GM21390 (cell line): ENCODE measurements around the gene OXNAD1.
"Not testable (repeated sequence)": the region's sequence is repeated elsewhere in the genome, so short reads cannot be mapped to it uniquely, and the experiment has no call there.

Source experiments
- ATAC-seq: cut with Tn5 transposase; IDR thresholded peaks from one replicate; pipeline ENCODE4 v1.9.1; 2021; ENCODE audit not compliant: unreplicated experiment

OXNAD1 gene

DNA sequence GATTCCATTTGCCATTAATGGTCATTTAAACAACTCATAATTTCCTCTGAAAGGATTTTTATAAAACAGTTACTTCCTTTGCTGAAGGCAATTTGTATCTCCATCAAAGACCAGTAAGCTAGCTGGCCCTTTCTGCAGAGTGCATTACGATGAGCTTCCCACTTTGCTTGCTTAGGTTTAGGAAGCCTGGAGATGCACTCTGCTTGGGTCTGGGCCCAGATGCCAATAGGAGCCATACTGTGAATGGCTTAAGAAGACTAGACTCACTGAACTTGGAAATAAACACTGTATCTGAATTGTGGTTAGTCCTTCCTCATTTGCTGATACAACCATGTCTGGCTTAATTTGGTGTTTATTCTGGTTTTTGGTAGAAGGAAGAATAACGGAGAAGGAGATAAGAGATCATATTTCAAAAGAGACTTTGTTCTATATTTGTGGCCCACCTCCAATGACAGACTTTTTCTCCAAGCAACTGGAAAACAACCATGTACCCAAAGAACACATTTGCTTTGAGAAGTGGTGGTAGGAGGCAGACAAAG is 38.1 kb downstream of the OXNAD1 start:
- no peak for ATAC-seq

DNA sequence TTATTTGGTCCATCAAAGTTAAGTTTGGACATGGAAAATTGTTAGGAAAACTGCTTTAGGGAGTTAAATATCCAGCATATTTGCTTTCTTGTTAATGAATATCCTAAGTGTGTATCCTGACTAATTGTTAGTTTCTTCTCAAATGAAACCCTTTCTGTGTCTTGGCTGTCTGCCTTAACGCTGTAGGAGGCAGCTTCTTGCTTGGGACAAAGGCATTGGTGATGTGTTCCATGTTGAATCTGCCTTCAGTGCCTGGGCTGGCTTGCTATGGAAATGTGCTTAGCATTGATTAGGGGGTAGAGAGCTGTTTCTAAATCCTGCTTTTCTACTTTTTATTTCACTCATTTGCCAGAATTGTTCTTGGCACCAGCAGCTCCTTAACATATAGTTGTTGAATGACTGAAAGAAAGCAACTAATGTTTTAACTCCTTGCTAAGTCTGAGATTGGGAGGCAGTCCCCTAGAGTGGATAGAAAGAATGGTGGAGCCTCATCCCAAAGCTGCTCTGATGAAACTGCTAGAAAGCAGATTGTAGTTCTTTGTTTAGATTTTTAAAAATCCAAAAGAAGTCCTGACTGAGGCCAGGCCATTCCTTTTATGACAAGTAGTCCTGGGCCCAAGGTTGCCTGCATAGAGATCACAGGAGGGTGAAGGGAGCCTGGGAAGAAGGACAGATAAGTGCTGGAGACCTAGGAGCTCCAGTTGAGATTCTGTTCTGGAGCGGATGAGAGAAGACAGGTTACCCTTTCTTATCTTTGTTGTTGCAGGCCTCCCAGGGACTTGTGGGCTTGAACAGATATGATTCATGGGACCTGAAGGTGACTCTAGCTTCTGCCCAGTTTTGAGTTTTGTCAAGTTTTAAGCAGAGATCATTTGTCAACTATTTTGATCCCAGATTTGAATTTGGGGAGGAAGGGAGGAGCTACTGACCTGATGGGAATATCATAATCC is 39.3 kb downstream of the OXNAD1 start:
- no peak for ATAC-seq

DNA sequence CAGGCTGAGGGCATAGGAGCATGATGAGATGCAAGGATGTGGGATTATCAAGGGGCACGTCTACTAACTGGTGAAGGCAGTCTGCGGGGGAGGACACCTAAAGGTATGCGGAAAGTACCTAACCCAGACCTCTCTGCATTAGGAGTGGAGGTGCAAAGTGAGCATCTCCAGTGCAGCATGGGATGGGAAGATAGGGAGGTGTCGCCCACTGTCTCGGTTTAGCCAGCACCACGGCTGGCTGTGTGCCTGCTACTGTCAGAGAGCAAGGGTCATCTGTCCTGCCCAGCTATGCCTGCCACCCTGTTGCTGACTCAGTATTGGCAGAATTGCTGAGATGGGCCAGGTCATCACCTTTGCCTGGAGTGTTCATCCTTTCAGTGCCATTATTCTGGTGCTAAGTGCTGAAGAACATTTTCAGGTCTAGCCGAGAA is 40.1 kb downstream of the OXNAD1 start:
- ATAC-seq = no peak

DNA sequence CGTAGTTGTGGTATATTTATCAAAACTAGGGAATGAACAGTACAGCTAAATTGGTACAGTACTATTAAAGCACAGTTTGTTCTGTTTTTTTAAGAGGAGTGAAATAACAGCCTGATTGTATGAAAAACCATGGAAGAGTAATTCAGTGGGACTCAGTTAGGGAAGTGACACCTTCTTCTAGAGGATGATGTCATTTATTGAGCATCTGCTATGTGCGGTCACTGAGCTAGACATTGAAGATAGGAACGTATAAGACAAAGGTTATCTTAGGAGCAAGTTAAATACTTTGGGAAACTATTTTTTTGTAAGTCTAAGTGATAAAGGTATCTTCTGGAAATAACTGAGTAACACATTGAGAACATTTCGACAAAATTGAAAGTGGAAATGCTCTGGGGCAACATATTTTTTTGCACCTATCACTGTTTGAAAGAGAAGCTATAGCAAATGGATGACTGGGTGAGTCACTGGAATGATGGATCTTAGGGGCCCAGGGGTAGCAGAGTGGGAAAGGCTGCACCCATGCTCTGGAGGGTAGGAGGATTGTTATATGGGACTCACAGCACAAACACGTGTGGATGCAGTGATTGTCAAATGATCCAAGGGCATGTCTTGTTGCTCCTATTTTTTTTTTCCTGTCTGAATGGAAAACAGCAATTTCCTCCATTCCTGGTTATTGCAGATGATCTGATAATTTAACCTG is 43.0 kb downstream of the OXNAD1 start:
- ATAC-seq = no peak

DNA sequence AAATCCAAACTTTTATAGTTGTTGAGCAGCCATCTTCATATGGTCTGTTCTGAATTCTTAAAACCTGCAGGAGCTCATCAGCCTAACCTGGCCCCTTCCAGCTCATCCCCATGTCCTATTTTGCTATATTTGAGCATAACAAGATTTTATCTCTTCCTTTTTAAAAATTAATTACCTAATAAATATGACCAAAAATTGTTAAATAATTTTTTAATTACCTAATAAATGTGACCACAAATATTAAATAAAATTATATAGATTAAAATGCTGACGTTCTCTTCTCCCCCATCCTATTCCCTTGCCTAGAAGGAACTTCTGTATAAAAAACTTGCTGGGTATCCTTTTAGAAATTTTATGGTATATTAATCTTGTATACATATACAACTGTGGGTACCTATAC is 43.7 kb downstream of the OXNAD1 start:
- ATAC-seq = no peak

DNA sequence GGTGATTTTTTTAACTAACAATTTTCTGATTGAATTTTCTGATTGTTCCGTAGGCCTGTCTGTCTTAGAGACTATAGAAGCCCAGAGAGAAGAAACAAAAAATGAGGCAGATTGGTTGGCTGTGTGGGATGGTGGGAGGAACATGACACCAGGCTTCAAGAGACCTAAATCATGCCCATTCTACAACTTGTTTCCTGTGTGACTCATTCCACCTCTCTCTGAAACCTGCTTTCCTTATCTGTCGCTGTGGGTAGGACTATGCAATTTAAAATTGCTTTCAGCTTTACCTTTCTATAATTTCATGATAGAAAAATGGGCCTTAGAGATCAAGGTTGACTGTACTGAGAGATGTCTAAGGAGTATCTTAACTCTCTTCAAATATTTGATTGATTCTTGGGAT is 44.5 kb downstream of the OXNAD1 start:
- peak; percentile 79 for ATAC-seq

DNA sequence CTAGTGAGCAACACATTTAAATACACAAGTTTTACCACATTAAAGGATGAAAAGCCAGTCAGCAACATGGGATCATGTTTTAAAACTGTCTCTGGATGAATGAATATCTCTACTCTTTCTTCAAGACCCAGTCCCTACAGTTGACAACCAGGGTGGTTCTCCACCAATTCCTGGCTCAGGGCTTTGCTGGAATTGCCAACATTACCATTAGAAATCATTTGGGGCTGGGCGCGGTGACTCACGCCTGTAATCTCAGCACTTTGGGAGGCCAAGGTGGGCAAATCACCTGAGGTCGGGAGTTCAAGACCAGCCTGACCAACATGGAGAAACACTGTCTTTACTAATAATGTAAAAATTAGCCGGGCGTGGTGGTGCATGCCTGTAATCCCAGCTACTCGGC is 45.5 kb downstream of the OXNAD1 start:
- ATAC-seq = not testable (repeated sequence)

DNA sequence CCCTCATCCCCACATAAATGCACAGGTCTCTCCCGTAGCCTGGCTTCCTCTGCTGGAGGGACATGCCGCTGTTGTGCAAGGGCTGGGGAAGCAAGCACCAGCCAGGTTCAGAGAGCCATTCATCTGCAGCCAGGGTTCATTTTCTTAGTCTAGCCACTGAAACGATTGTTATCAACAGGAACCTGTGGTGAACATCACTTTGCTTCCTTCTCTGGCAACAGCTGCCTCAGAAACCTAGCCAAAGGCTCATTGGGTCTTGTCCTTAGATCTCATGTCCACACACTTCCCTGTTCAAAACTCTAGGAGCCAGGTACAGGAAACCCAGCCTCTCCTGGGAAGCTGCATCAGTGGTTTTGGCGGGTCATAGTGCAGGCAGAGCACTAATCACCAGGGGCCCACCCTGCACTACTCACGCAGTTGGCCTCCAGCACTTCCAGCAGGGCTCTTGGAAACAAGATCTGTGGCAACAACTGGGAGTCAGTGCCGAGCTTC is 47.0 kb downstream of the OXNAD1 start:
- peak; percentile 67 for ATAC-seq

DNA sequence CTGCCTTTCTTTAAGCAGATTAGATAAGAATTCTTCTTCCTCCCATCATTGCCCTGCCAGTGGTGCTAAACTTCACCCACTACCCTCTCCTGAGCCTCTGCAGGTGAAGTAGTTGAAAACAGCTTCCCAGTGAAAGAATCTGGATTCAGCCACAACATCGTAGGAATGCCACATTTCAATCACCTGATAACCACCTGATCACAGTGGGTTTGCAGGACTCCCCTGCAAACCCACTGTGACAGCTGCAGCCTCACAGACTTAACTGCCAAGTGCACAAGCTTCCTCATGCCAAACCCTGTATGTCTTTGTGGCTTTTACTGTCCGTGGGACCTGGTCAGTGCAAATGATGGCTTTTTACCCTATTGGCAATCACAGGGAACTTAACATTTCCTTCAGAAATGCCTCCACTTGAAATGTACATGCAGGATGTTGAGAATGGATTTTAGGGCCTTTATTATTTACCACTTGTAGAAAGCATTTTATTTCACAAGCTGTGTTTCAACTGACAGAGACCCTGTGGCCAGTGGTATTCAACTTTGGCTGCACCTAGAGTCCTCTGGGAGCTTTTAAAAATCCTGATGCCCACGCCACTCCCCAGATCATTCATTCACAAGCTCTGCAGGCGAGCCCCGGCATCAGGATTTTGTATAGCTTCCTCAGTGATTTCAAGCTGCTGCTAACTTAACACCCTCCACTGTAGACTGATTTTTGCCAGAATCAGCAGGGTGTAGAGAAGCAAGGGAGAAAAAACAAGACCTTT is 49.1 kb downstream of the OXNAD1 start:
- no peak for ATAC-seq

DNA sequence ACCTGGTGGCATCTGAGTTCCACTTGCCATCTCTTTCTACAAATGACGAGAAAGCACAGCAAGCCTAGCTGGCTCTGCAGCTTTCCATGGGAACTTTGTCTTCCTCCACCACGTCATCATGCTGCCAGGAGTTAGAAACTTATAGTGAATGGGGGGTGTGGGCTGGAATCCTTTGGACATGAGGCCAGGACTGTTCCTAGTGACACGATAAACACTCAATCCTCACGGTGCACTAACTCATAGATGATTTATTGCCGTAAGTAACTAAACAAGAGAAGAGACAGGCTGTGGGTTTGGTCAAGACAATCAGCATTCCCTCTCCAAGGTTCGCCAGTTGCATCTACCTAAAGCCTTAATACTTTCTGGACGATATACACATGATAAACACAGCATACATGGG is 50.6 kb downstream of the OXNAD1 start:
- ATAC-seq = no peak

DNA sequence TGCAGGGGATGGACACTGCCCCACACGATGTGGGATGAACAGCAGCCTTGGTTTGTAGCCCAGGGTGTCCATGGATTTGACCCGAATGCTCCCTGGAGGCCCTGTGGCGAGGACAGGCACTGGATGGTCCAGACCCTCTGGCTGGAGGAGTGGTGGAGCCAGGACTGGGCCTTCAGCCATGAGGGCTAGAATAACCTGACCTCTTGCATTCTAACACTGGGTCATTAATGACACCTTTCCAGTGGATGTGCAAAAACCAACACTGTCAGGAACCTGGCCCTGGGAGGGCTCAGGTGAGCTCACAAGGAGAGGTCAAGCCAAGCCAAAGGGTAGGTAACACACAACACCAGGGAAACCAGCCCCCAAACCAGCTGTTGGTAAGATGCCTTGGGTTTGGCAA is 51.4 kb downstream of the OXNAD1 start:
- ATAC-seq = no peak

DNA sequence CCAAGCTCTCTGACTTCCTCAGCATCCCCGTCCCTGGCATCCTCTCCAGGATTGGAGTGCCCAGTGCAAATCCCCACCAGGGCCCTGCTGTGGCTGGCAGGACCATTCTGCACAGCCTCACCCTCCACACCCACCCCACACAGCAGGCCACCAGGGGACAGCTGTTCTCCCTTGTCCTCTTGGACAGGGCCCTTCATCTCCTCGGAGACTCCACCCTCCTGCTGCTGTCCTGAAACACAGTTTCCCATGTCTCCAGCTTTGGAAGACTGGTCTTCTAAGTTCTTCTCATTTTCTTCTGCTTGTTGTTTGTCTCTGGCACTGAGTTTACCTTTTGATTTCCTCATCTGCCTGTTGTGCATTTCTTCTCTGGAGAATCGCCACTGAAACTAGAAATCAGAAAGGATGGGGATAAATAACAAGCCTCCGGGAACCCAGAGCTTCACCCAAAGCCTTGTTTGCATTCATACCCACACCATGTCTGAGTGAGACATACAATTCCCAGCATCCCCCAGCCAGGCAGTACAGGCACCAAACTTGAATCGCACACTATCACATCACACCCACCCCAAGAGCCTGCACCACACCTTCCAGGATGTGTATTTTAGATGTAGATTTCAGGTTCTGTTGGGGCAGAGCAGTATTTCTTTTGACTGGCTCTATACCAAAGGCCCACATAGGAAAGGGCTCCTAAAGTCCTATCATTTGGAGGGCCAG is 52.0 kb downstream of the OXNAD1 start:
- no peak for ATAC-seq

DNA sequence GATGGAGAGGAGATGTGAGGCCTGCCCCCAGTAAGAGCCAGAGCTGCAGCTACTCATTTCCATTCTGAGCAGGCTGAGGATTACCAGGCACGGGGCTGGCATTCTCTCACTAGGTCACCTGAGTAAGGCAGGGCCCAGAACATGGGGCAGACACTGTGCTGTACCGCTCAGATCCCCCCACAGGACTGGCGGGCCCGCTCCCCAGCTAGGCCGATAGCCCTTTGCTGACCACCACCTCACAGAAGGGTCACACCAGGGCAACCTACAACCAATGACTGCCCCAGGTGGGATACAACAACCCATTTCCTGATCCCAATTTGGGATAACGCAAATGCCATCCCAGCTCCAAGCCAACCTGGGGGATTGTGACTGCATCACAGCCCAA is 52.5 kb downstream of the OXNAD1 start:
- ATAC-seq = no peak

DNA sequence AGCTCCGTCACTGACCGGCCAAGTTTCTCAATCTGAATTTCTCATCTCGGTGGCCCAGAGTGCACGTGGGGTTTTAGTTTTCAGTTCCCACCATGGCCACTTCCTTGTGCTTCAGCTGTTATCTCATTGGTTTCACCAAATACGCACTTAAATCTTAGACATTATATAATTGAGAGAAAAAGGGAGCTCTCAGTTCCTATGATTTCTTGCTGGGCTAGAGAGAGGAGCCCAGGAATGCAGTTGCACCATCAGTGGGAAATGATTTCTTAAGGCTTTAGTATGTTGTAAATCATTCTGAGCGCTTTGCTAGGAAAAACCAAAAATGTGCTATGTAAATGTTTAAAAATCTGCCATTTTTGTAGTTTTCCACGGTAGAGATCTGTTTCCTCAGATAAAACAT is 53.2 kb downstream of the OXNAD1 start:
- no peak for ATAC-seq

DNA sequence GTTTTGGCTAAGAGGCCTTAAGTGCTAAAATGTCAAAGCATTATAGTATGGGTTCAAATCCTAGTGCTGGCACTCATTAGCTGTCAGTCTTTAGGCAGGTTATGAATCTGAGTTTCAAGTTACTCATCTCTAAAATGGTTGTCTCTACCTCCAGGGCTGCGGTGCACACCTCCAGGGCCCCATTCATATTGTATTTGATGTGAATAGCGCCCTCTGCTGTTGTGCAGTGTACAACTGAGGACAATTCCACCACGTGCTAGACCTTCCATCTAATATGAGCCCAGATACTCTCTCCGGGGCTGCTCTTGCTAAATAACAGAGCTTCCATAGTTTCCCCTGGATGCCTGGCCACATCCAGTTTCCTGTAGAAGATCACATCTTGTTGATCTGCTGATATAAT is 54.3 kb downstream of the OXNAD1 start:
- no peak for ATAC-seq

DNA sequence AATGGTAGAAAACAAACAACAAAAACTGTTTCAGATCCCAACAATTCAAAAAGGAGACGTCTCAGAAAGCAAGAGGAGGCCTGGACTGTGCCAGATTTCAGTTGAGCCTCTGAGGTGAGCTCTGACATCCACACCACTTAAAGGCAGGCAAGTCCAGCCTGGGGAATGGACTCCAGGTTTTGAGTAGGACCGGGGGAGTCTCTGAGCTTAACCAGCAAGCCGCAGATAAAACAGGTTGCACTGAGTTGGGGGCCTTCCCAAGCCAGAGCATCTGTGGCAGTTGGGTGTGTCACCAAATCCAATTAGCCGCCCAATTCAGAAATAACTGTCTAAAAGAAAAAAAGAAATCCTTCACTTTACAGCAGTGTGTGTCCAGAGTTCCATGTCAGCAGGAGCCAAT is 54.7 kb downstream of the OXNAD1 start:
- no peak for ATAC-seq

DNA sequence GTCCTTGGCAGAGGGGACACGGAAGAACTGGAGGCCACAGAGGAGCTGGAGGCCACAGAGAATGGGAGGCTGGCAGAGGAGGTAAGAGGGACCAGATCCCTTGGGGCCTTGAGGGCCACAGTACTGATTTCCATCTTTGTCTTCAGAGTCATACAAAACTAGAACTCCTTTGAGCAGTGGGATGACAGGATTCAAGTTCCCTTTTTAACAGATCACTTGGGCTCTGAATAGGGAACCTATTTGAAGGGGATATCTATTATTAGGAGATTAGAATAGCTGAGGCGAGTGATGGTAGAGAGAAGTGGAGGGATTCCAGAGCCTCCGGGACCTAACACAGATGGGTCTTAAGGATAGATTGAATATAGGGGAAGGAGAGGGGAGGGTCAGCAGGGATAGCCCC is 55.7 kb downstream of the OXNAD1 start:
- ATAC-seq = no peak

DNA sequence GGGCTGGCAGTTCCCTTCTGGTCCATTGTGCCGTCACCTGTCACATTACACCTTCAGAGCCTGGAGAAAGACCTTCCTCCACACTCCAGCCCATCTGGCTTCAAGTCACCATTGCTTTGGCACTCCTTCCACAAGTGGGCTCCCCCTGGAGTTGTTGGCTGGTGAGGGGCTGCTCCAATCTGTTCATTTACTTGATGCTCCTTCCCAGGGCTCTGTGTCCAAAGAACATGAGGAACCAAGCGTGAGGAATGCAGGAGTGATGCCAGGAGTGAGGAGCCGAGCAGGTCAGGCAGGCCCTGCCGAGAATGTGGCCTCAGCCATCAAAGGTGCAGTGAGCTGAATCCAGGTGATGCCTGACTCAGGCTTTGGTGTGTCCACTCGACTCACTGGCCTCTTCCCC is 57.2 kb downstream of the OXNAD1 start:
- no peak for ATAC-seq

DNA sequence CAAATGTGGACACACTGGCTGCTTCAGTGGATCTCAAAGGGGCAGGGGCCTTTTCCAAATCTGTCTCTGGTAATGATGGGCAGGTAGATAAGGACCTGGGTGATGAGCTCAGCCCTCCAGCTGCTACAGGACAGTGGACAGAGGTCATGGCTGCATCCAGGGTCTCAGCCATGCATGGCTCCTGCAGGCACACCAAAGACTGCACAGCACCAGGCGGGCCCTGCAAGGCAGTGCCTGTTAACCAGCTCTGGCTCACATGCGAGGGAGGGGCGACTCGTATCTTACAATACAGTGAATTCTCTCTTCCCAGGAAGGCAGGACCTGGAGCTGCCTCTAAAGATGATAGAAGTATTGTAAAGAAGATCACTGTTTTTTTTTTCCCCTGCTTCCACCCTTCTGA is 58.7 kb downstream of the OXNAD1 start:
- no peak for ATAC-seq

DNA sequence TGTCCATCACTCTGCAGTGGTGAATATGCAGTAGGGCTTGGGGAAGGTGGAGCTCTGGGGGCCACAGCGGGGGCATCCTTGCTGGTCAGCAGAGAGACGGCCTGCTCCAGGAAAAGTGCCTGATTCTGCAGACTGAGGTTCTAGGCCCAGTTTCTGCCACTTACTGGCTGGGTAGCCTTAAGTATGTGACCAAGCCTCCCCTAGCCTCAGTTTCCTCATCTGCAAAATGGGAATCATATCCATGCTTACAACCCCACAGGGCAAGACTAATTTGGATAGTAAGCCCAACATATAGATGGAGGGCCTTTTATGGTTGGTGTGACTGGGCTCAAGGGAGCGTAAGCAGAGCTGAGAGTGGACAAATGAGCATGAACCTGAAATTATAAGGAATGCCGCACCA is 60.8 kb downstream of the OXNAD1 start:
- no peak for ATAC-seq
